D721Med (cell line): ENCODE results near the gene BRD4.

ENCODE experiments used
- DNase-seq: peaks from one replicate; pipeline ENCODE4 v3.0.0; 2011; ENCODE audit warnings: low spot score; ENCODE audit not compliant: insufficient read length
- FAIRE-seq: peaks from 2 replicates; lab custom pipeline; 2011; peaks lifted over from hg19 to GRCh38; lab: Jason Lieb, UNC
- CTCF ChIP-seq: IDR thresholded peaks from 2 replicates; pipeline ENCODE4 v1.5.1; 2012; ENCODE audit warnings: mild to moderate bottlenecking, control low read depth; ENCODE audit not compliant: insufficient read depth; ENCODE audit errors: missing control alignments

The BRD4 gene

GRCh38 chr19:15222738-15223648 is 109.3 kb downstream of the BRD4 start:
- DNase-seq (peak; percentile 99), FAIRE-seq (no peak)
- TF ChIP-seq CTCF: no peak

DNA sequence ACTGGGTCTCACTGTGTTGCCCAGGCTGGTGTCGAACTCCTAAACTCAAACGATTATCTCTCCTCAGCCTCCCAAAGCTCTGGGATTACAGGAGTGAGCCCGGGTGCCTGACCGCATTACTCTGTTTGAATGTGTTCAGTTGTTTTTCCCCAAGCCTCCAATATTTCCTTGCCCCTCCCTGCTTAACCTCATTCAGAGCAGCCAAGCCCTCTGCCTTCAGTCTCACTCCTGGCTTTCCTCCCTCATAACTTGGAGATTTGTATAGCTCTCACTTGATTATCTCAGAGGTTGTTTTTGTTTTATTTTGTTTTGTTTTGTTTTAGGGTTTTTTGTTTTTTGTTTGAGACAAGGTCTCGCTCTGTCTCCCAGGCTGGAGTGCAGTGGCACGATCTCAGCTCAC is 111.5 kb downstream of the BRD4 start:
- FAIRE-seq: no peak
- no peak for DNase-seq
- no peak for TF ChIP-seq CTCF

DNA sequence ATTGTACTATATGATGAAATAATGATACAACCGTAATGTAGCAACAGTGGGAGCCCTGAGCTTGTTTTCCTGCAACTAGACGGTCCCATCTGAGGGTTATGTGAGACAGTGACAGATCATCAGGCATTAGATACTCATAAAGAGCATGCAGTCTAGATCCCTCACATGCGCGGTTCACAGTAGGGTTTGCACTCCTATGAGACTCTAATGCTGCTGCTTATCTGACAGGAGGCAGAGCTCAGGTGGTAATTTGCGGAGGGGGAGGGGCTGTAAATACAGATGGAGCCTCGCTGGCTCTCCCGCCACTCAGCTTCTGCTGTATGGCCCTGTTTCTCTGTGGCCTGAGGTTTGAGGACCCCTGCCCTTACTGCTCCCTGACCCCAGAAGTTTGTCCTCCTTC is 113.8 kb downstream of the BRD4 start:
- no peak for TF ChIP-seq CTCF
- DNase-seq (no peak), FAIRE-seq (no peak)

DNA sequence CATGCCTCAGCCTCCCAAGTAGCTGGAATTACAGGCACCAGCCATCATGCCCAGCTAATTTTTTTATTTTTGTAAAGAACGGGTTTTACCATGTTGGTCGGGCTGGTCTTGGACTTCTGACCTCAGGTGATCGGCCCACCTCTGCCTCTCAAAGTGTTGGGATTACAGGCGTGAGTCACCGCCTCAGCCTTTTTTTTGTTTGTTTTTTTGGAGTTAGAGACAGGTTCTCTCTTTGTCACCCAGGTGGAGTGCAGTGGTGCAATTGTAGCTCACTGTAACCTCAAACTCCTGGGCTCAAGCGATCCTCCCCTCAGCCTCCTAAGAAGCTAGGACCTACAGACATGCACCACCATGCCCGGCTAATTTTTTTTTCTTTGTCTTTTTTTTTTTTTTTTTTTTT is 116.0 kb downstream of the BRD4 start:
- FAIRE-seq (no peak), DNase-seq (no peak)
- no peak for TF ChIP-seq CTCF

DNA sequence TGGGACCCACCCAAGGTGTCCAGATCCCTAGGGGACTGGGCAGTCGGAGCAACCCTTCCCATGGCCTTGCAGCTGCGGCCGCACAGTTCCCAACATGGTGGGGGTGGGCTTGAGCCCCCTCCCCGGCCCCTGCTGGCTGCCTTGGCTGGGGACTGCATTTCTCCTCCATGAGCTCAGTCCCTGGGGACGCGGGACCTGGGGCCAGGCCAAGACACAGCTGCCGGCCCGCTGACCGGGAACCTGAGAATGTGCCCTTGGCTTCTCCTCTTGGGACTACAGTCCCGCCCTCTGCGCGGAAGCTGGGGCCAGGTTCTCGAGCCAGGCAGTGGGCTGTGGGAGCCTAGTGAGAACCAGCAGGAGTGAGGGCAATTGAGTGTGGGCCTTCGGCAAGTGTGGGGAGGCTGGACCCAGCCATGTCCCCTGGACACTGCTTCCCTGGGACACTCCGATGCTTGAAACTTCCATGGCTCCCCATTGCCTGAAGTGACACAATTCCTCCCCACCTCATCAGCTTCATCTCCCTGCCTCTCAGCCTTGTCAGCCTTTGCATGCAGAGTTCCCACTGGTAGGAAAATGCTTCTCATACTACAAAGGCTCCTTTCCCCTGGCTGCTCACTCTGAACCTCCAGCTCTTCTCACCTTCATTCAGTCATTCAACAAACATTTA is 118.5 kb downstream of the BRD4 start:
- FAIRE-seq: no peak
- DNase-seq: no peak
- TF ChIP-seq CTCF: no peak

DNA sequence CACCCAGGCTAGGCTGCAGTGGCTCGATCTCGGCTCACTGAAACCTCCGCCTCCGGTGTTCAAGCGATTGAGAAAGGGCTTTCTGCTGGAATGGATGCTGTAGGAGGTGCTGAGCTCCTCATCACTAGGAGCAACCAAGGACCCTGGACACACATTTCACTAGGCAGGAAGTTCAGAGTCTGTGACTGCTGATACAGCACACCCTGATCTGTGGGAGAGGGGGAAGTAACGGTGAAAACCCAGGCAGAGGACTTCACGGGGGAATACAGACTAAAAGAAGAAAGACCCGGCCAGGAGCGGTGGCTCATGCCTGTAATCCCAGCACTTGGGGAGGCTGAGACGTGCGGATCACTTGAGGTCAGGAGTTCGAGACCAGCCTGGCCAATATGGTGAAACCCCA is 119.6 kb downstream of the BRD4 start:
- TF ChIP-seq CTCF: no peak
- DNase-seq (no peak), FAIRE-seq (no peak)
